Measurements from ENCODE around the gene WNT9B.

- TF ChIP-seq POLR2AphosphoS5 (IDR thresholded peaks at IDR 0.05) (no peak), POLR2A (IDR thresholded peaks at IDR 0.05) (no peak), CTCF (IDR thresholded peaks at IDR 0.05) (no peak), EP300 (IDR thresholded peaks at IDR 0.05) (no peak)
Measured at GRCh38 chr17:46817901-46818209, 33.5 kb upstream of the WNT9B start.

Data from gastroesophageal sphincter (tissue), 3 donors.